Measurements from ENCODE around the gene DLX4.

DLX4 gene

GRCh38 chr17:49949634-49950033, 19.4 kb upstream of the DLX4 start:
- no peak for DNase-seq

GRCh38 chr17:49951362-49952082, 17.5 kb upstream of the DLX4 start:
- no peak for DNase-seq

GRCh38 chr17:49952209-49952911, 16.6 kb upstream of the DLX4 start:
- DNase-seq = peak; percentile 64

GRCh38 chr17:49952912-49953497, 16.0 kb upstream of the DLX4 start:
- no peak for DNase-seq

GRCh38 chr17:49955157-49955556, 13.8 kb upstream of the DLX4 start:
- no peak for DNase-seq

- DNase-seq = no peak
These were observed 12.2 kb upstream of the DLX4 start for GRCh38 chr17:49956780-49957179.

- no peak for DNase-seq
These were observed 11.6 kb upstream of the DLX4 start for GRCh38 chr17:49957350-49957749.

- DNase-seq = no peak
These were observed 10.3 kb upstream of the DLX4 start for GRCh38 chr17:49958723-49959122.

- no peak for DNase-seq
These were observed 9.6 kb upstream of the DLX4 start for GRCh38 chr17:49959183-49959935.

- DNase-seq = no peak
These were observed 6.2 kb upstream of the DLX4 start for GRCh38 chr17:49962599-49963308.

GRCh38 chr17:49963309-49963625, 5.7 kb upstream of the DLX4 start:
- DNase-seq = no peak

- DNase-seq = no peak
These were observed 5.2 kb upstream of the DLX4 start for GRCh38 chr17:49963626-49964302.

GRCh38 chr17:49964303-49964768, 4.7 kb upstream of the DLX4 start:
- DNase-seq = no peak

GRCh38 chr17:49964769-49965523, 4.0 kb upstream of the DLX4 start:
- no peak for DNase-seq

GRCh38 chr17:49965524-49965909, 3.5 kb upstream of the DLX4 start:
- DNase-seq = no peak

GRCh38 chr17:49966767-49967166, 2.2 kb upstream of the DLX4 start:
- no peak for DNase-seq

- no peak for DNase-seq
These were observed 1.8 kb upstream of the DLX4 start for GRCh38 chr17:49967205-49967604.

- no peak for DNase-seq
These were observed 1.2 kb upstream of the DLX4 start for GRCh38 chr17:49967621-49968404.

GRCh38 chr17:49968405-49969133, 421 bp upstream of the DLX4 start:
- DNase-seq = peak; percentile 38

GRCh38 chr17:49969795-49970389, 902 bp downstream of the DLX4 start:
- DNase-seq = no peak

Measured in KG1 (cell line).